Endodermal cell (in vitro differentiated cells): ENCODE results near the gene DUOX1. TPM values are rescaled to one million over a fixed set of nuclear protein-coding genes. Genes with fewer than 3 reads are reported as not detected.

ENCODE experiments used
- DNase-seq: peaks from one replicate; pipeline ENCODE4 v3.0.0-alpha.2; 2017
- H3K27ac ChIP-seq: 2 replicates; pipeline ENCODE4 v1.5.1; 2013; ENCODE audit warnings: mild to moderate bottlenecking, low read depth, low read length, moderate library complexity
- H3K27me3 ChIP-seq: 2 replicates; pipeline ENCODE4 v1.6.1; 2013; ENCODE audit warnings: mild to moderate bottlenecking, low read length, moderate library complexity; ENCODE audit not compliant: insufficient read depth, control insufficient read depth, poor library complexity, severe bottlenecking
- H3K36me3 ChIP-seq: 2 replicates; pipeline ENCODE4 v1.7.0; 2013; ENCODE audit warnings: mild to moderate bottlenecking, low read length, moderate library complexity; ENCODE audit not compliant: control insufficient read depth, insufficient read depth
- H3K4me1 ChIP-seq: one replicate; pipeline ENCODE4 v1.7.0; 2013; ENCODE audit warnings: low read length; ENCODE audit not compliant: control insufficient read depth, insufficient read depth
- H3K4me3 ChIP-seq: 2 replicates; pipeline ENCODE4 v1.5.1; 2013; ENCODE audit warnings: mild to moderate bottlenecking, low read length, moderate library complexity
- H3K9ac ChIP-seq: 2 replicates; pipeline ENCODE4 v1.6.1; 2013; ENCODE audit warnings: mild to moderate bottlenecking, low read length, moderate library complexity; ENCODE audit not compliant: poor library complexity, severe bottlenecking; ENCODE audit errors: extremely low read depth
- H3K9me3 ChIP-seq: 2 replicates; pipeline ENCODE4 v1.6.1; 2013; ENCODE audit warnings: mild to moderate bottlenecking, low read length, moderate library complexity; ENCODE audit not compliant: control insufficient read depth
- H3K27ac Mint-ChIP-seq: 2 replicates; pipeline ENCODE4 v1.8.0; 2020; ENCODE audit warnings: mixed read lengths
- H3K27me3 Mint-ChIP-seq: 2 replicates; pipeline ENCODE4 v1.8.0; 2021; ENCODE audit warnings: mild to moderate bottlenecking, mixed read lengths; ENCODE audit not compliant: insufficient read depth
- H3K36me3 Mint-ChIP-seq: 2 replicates; pipeline ENCODE4 v1.8.0; 2020; ENCODE audit warnings: low read depth, mixed read lengths
- H3K4me1 Mint-ChIP-seq: 2 replicates; pipeline ENCODE4 v1.8.0; 2020; ENCODE audit warnings: mixed read lengths
- H3K4me3 Mint-ChIP-seq: 2 replicates; pipeline ENCODE4 v1.8.0; 2020; ENCODE audit warnings: mild to moderate bottlenecking, moderate library complexity, mixed read lengths
- H3K9me3 Mint-ChIP-seq: 2 replicates; pipeline ENCODE4 v1.8.0; 2020; ENCODE audit warnings: mild to moderate bottlenecking, mixed read lengths
- WGBS, 2 experiments: methylation state at CpG; one replicate each; pipeline versions ENCODE4 v1.1.5 to v1.1.7; 2013; ENCODE audit warnings: missing lambda C conversion rate in 2 of 2, mixed read lengths in 1 of 2; ENCODE audit not compliant: insufficient coverage in 1 of 2, insufficient read length in 1 of 2; 5-methylcytosine and 5-hydroxymethylcytosine counted together
- total RNA-seq, 2 donors: library from RNA; stranded (reverse); fragmentation: NEBNext Ultra II Directional in 1 of 2; extraction: Animal tissue kit (Norgen Biotek cat#: 25700) in 1 of 2; gene quantifications; 2 replicates in 1 of 2; 3 replicates in 1 of 2; pipeline ENCODE4 v1.2.1, GENCODE V29; 2021
- TF ChIP-seq, protein P1 (sequence below): fragments of 200-600 bp; sonication (generic); conservative IDR thresholded peaks from 2 replicates; pipeline ENCODE4 v1.5.0; 2021; ENCODE audit warnings: antibody characterized with exemption, mild to moderate bottlenecking

DUOX1 gene
- total RNA-seq, 2 donors from 2014 or later = 1.2 to 1.9 TPM

DNA sequence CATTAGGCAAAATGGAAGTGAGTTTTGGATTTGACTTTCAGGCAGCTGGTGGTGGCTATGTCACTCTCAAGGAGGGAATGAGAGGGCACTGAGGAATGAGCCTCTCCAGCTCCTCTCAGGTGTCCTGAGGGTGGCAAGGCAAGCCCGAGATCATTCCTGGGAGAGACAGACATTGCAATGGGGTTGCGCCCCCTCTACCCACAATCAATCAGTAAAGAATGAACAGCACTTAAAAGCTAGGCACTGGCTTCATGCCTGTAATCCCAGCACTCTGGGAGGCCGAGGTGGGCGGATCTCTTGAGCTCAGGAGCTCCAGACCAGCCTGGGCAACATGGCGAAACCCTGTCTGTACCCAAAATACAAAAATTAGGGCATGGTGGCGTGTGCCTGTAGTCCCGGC lies 72.1 kb downstream of the DUOX1 start:
- Mint-ChIP-seq H3K27ac (no peak overlapping the region), H3K4me3 (no peak overlapping the region)

DNA sequence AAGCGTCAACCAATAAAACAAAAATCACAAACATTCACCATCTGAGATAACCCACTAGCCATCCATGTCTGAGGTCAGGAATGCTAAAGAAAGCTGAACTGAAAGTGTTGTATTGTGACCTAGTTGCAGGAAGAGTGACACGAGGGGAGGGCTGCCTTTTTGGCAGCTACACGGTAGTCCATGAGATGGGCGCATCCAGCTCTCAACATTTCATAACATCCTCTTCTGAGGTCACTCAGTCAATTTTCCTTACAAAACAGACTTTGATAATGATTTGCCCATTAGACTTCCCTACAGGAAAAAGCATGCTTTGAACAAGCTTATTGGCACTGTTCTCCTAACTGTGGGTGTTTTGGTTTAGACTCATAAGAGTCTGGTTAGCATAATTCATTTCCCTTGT lies 73.4 kb downstream of the DUOX1 start:
- H3K27me3 Mint-ChIP-seq = peaks cover 34% of the 10 kb centered on the region
- Histone ChIP-seq H3K4me1 (no peaks in the 10 kb centered on the region), H3K9ac (no peak overlapping the region), H3K27me3 (no peaks in the 10 kb centered on the region), H3K36me3 (no peaks in the 10 kb centered on the region), H3K9me3 (no peaks in the 10 kb centered on the region), H3K4me3 (no peak overlapping the region), H3K27ac (no peak overlapping the region)
- WGBS, 2 experiments = 87 to 100% methylated on average over 2 to 3 of the region's 4 CpGs
- no peak overlapping the region for H3K27ac Mint-ChIP-seq
- H3K36me3 Mint-ChIP-seq = no peaks in the 10 kb centered on the region
- TF ChIP-seq, protein P1, sequence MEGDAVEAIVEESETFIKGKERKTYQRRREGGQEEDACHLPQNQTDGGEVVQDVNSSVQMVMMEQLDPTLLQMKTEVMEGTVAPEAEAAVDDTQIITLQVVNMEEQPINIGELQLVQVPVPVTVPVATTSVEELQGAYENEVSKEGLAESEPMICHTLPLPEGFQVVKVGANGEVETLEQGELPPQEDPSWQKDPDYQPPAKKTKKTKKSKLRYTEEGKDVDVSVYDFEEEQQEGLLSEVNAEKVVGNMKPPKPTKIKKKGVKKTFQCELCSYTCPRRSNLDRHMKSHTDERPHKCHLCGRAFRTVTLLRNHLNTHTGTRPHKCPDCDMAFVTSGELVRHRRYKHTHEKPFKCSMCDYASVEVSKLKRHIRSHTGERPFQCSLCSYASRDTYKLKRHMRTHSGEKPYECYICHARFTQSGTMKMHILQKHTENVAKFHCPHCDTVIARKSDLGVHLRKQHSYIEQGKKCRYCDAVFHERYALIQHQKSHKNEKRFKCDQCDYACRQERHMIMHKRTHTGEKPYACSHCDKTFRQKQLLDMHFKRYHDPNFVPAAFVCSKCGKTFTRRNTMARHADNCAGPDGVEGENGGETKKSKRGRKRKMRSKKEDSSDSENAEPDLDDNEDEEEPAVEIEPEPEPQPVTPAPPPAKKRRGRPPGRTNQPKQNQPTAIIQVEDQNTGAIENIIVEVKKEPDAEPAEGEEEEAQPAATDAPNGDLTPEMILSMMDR = no peak
- H3K9me3 Mint-ChIP-seq = no peaks in the 10 kb centered on the region
- H3K4me1 Mint-ChIP-seq = peaks cover 8% of the 10 kb centered on the region
- no peak overlapping the region for H3K4me3 Mint-ChIP-seq
- DNase-seq = no peak

More for the DNA sequence above, 72.1 kb downstream of the DUOX1 start:
- H3K36me3 ChIP-seq = no peaks in the 10 kb centered on the region
- no peak overlapping the region for H3K9ac ChIP-seq
- H3K4me1 ChIP-seq = no peaks in the 10 kb centered on the region
- H3K36me3 Mint-ChIP-seq = no peaks in the 10 kb centered on the region
- peaks cover 24% of the 10 kb centered on the region for H3K27me3 Mint-ChIP-seq
- TF ChIP-seq, protein P1 = no peak
- H3K27me3 ChIP-seq = no peaks in the 10 kb centered on the region
- peaks cover 8% of the 10 kb centered on the region for H3K4me1 Mint-ChIP-seq
- no peaks in the 10 kb centered on the region for H3K9me3 ChIP-seq
- WGBS, 2 experiments = 88% methylated on average over 7 of the region's 7 CpGs; no CpG with 5 or more reads in 1 of the 2 experiments
- H3K4me3 ChIP-seq = no peak overlapping the region
- H3K9me3 Mint-ChIP-seq = no peaks in the 10 kb centered on the region
- peak; percentile 57 for DNase-seq
- no peak overlapping the region for H3K27ac ChIP-seq

DNA sequence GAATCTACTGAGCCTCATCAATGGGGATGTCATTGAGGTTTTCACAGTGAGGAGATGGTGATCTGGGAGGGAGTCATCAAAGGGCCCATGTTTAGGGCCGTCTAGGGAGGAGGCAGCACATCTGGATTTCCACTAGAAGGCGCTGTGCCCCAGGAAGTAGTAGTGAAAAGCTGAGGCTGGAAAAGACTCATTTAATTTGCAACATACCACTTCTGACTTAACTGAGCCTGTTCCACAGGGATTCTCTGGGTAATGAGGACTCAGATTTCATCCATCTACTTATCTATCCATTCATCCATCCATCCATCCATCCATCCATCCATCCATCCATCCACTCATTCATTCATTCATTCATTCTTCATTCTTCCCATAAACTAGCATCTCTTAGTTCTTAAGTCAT lies 75.4 kb downstream of the DUOX1 start:
- Histone ChIP-seq H3K27me3 (no peaks in the 10 kb centered on the region), H3K9me3 (no peaks in the 10 kb centered on the region), H3K4me3 (no peak overlapping the region), H3K36me3 (no peaks in the 10 kb centered on the region), H3K27ac (no peak overlapping the region), H3K9ac (no peak overlapping the region), H3K4me1 (no peaks in the 10 kb centered on the region)
- no peak overlapping the region for H3K4me3 Mint-ChIP-seq
- no peak overlapping the region for H3K27ac Mint-ChIP-seq
- no peaks in the 10 kb centered on the region for H3K36me3 Mint-ChIP-seq
- peaks cover 5% of the 10 kb centered on the region for H3K4me1 Mint-ChIP-seq
- TF ChIP-seq, protein P1 = peak; percentile 96
- peak; percentile 90 for DNase-seq
- peaks cover 43% of the 10 kb centered on the region for H3K27me3 Mint-ChIP-seq
- H3K9me3 Mint-ChIP-seq = peaks cover 5% of the 10 kb centered on the region
- 0% methylated on average over 2 of the region's 2 CpGs; no CpG with 5 or more reads in 1 of the 2 experiments for WGBS, 2 experiments
